Ammon's horn (tissue), 1 donor: ENCODE data around the gene MAP1LC3B2.

ENCODE experiments used
- DNase-seq: peaks from one replicate; pipeline ENCODE4 v3.0.0-alpha.2; 2016; ENCODE audit warnings: low spot score

MAP1LC3B2 gene

DNA sequence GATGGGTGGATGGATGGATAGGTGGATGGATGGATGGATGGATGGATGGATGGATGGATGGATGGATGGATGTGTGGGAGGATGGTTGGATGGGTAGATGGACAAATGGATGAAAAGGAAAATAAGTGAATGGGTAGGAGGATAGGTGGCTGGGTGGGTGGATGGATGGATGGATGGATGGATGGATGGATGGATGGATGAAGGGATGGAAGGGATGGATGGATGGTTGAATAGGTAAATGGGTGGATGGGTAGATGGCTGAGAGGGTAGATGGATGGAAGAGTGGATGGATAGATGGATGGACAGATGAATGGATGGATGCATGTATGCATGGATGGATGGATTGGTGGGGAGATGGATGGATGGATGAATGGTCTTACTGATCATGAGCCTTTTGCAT is 36.5 kb downstream of the MAP1LC3B2 start:
- DNase-seq: no peak

DNA sequence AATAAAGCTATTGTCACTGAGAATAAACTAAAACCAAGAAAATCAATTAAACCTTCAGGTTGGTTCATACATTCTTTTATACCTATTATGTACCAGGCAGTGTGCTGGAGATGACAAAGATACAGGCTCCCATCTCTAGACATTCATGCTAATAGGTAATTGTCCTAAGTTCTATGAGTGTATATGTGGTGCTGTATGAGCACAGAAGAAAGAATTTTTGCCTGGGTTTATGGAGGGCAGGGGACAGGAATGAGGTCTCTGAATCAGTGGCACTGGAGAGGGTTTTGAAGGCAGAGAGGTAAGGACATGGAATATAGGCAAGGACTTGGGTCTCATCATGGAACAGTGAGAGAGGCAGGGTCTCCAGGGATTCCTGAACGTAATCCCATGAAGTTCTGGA is 38.7 kb downstream of the MAP1LC3B2 start:
- DNase-seq: no peak

DNA sequence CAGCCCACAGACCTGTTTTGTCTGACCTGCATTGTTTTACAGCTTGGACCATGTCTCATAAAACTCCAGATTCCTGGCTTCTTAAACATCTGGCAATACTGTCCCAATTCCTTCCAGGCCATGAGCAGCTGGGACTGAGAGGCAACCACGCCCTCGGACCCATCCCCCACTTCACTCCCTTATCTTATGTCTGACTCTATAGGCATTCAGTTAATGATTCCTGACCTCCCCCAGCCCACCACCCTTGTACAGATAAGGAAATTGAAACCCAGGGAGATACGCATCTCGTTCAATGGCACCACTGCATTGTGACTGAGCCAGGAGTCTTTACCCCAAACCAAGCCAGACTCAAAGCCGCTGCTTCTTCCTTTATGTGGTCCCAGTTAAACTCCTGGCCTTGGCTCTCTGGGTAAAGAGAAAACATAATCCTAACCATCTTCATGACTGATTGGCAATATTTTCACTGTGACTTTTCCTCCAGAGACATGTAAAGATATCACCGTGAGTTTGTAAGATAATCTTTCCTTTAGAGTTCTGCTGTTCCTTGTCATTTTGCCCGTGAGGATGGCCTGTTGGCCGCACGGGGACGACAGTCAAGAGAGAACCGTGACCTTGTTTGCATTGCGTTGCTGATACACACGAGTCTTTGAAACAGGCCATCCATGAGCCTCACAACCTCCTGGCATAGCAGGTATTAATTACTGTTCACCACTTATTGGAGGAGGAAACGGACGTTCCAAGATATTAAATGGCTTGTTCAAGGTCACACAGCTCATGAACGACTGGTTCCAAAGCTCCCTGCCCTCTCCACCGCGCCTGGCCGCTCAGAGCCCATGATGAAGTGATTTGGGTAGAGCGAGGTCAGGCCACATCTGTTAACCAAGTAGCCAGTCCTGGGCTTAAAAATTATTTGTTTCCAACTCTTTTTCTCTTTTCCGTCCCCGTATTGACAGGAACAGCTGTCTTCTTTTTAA is 39.4 kb downstream of the MAP1LC3B2 start:
- no peak for DNase-seq

DNA sequence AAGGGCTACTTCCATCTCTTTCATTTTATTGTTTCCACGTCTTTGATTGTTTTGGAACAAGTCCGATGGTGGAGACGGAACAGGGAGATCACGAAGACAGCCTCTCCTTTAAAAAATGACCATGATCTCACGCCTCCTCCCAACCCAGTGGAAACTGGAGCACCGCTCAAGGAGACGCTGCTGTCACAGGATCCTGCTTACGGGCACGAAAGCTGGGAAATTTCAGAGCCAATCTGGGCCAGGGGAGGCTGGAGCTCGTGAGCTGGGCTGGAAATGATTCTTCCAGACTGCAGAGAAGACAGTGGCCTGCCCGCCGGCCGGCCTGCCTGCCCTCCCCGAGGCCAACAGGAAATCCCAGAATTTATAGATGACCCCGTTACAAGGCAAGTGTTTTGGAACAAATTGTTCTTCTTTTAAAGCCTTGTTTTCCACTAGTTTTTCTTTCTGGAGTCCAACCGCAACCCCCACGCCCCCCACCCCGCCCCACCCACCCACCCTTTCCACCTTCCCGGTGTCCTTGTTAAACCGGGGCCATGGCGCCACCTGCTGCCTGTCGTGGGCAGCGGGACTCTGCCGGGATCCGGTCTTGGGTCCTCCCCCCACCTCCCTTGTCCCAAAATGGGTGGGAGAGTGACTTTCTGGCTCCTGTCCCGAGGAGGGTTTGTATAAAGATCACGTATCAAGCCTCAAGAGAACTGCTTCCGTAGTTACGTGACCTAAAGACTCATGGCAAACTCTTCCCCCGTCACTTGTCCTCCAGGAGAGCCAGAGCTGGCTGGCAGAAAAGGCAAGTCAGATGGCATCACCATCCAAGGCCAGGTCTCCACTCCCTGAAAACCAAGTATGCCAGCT is 40.3 kb downstream of the MAP1LC3B2 start:
- peak; percentile 69 for DNase-seq

DNA sequence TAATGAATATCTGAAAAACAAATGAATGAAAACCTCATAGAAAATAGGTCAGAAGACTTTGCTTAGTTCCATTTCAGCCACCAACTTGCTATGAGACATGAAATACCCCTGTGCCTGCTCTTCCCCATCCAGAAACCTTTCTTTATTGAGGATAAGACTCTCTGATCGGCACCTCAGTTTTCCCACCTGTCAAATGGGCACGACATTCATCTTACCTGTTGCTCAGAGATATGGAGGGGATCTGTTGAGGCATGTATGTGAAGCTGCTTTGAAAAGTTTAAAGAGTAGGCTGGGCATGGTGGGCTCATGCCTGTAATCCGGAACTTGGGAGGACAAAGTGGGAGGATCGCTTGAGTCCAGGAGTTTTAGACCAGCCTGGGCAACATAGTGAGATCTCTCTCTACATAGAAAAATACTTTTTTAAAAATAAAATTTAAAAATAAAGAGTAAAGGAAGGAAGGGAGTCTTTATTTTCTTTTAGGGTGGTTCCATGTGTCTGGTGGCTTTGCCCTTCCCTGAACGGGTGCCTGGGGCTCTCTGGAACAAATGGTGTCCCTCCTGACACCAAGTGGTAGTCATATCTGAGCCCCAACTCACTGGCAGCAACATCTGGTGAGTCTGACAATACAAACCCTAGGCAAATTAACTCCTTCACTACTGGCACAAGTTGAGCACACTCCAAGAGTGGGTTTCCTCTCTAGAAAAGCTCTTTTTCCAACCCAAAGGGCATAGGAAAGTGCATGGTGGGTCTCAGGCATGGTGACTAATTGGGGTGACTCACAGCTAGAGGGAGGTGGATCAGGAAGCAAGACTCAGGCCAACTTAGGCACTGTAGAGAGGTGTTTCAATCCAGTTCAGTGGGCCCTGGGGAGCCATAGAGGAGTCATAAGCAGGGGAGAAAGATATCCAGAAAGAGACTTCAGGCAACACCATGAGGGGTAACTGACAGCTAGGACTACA is 42.1 kb downstream of the MAP1LC3B2 start:
- no peak for DNase-seq

DNA sequence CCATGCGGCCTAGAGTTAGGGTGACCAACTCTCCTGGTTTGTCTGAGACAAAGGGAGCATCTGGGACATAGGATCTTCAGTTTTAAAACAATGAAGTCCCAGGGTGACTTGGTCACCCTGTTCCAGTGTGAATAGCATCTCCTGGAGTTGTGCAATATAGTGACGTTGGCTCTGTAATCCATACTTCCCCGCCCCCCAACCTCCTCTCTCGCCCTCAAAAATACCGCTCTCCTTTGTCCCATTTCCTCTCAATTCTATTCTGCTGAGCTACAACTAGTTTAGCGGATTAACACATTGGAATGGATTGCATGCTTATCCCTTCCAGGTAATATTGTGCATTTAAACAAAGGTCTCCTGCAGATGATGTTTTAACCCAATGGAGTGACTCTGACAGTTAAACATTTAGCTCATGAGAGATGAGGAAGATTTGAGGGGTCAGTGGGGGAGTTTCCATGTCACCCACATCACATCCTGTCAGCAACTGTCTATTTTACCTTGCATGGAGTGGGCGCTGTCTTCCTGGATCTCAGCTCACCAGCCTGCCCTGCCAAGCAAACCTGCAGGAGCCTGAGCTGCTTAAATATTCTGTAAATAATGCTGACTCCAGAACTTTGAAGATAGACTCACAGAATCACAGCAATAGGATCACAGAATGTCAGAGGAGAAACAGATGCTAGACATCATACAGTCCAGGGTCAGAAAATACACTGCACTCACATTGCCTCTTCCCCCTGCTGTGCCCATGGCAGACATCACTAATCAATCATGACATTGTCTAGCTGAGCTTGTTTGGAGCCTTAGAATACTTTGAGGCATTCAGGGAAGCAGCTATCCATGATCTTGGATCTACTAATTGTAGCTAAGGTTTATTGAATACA is 43.0 kb downstream of the MAP1LC3B2 start:
- no peak for DNase-seq

DNA sequence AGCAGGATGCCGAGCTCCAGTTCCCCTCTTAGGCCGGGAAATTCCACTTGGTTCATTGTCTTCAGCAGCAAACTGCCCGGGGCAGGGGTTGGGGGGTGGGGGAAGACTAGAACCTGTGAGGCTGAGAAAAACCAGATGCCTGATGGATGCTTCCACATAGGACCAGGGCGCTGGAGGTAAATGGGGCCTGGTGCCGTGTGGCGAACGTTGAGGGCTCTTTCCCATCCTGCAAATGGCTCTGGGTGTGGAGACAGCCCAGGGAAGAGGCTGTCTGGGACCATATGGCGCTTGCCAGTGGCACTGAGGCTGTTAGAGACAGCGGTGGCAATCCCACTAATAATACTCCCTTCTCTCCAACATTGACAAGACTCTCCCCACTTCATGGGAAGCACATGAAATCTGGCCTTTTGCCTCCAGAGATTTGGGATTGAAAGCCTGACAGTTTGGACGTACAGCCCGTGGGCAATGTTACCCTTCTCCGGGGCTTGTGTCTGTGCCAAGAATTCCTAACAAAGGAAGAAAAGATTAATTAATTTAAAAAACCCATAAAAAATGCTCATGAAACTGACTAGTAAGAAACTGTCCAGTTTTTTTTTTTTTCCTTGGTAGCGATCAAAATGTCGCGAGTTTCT is 44.5 kb downstream of the MAP1LC3B2 start:
- no peak for DNase-seq

DNA sequence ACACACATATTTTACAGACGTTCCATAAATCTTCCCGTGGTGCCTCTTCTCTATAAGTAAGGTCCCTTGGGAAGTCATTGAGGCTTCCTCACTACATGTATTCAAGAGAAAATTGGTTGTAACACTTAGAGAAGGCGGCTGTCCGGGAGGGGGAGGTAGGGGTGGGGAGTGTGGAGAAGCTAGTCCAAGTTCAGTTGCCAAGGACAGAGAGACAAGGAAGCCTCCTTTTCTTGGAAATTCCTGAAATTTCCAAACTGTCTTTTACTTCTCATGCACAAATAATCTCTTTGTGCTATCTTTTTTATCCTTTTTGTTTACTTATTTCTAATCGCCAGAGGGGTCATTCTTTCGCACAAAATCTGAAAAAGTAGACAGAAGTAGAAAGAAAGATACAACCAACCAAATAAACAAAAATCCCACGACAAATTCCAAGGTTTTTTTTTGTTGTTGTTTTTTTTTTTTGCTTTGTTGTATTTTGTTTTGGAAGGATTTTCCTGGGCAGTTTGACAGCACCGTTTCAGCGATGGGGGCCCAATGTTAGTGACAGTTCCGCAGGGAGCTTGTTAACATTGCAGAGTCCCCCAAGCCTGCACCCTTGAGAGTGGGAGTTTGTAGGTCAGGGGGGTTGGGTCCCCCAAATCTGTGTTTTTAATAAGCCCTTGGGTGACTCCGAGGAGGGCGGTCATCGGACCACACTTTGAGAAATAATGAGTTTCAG is 45.2 kb downstream of the MAP1LC3B2 start:
- DNase-seq: no peak

DNA sequence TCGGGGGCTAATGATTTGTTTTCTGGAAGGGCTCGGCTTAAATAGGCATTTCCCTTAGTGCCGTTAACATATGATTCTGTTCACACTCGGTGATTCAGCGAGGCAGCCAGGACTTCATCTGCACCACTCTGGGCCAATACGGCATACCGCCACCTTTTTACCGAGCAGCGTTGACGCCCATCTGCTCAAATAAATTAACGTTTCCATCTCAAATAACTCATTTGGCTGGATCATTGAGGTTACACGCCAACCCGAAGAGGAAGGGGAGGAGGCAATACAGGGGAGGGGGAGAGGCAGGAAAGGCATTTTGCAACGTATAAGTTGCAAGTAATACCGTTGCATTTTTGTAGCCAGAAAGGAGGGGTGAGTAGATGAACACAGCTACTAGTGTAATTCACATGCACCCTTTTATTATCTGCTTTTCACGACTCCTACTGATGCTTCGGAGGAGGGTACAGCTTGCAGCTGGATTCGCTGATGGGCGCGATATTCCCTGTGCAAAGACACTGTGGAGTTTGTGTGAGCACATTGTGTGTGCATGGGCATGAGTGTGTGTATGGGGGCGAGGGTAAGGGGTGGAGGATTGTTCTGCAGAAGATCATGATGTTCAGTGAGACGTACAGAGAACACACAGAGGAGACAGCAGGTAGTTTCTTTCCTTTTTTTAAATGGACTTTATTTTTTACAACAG is 45.9 kb downstream of the MAP1LC3B2 start:
- DNase-seq: peak; percentile 43

DNA sequence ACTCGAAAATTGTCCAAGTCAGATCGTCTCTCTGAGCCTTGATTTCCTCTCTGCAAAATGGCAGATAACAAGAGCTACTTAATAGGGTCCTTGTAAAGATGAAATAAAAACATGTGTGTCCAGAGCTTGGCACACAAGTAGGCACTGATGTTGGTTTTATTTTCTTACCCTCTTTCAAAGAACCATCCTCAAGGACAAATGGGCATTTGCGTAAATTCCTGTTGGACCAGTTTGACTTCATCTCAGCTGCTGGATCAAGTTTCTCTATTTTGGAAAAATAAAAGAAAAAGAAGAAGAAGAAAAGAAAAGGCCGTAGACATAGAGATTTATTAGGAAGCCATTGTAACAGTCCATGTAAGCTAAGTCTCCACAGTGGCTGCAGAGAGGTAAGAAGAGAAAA is 47.2 kb downstream of the MAP1LC3B2 start:
- no peak for DNase-seq

DNA sequence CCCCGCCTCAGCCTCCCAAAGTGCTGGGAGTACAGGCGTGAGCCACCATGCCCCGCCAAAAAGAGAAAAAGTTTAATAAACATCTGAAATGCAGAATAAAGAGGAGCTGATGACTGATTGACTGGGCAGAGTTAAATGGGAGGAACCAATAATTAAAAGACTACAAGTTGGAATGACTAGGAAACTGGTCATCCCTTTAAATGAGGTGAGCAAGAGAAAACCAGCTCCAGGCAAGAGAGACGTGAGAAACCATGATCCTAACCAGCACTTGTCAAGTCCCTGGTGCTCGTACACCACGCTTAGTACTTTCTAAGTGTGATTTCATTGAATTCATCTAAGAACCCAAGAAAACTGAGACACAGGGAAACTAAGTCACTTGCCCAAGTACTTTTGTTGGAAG is 47.9 kb downstream of the MAP1LC3B2 start:
- no peak for DNase-seq

DNA sequence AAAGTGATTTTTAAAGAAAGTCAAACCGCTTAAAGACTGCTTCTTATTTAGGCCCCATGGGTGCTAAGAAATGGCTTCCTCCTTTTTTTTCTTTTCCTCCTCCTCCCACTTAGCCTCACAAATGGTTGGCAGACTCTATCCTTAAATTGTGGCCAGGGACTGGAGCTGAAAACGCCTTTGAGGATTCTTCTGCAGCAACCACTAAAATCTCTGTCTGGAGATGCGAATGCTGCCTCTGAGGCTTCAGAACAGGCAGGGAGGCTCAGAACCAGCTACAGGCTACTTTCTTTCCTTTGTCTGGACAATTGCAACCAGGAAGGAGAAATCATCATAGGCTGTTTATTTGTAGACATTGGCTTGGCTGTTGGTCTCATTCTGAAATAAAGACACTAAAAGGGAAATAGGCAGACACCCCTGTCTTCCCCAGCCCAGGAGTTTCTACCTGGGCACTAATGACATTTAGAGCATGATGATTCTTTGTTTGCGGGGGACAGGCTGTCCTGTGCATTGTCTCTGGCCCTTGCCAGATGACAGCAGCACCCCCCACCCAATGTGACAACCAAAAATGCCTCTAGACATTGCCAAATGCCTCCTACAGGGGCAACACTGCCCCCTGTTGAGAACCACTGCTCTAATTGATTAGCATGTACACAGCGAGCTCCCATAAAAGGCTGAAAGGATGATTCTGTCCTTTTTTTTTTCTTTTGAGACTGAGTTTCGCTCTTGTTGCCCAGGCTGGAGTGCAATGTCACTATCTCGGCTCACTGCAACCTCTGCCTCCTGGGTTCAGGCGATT is 50.3 kb downstream of the MAP1LC3B2 start:
- DNase-seq: no peak

DNA sequence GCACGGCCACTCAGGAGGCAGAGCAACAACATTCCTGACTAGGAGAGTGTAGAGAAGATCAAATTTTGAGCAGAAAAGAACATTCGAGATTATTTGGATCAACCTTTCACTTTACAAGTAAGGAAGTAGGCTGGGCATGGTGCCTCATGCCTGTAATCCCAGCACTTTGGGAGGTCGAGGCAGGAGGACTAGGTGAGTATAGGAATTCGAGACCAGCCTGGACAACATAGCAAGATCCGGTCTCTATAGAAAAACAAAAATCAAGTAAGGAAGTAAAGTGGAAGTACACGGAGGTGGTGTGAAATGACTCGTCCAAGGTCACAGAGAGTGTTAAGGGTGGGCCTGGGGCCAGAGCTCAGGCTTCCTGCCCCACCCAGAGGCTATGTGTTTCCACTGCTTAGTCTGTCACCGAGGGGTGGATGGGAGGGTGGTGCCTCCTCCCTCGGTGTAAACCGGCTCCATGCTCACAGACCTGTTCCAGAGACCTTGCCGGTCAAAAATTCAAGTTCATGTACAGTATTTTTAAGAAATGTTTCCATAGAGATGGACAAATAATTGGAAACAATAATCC is 51.9 kb downstream of the MAP1LC3B2 start:
- DNase-seq: no peak

DNA sequence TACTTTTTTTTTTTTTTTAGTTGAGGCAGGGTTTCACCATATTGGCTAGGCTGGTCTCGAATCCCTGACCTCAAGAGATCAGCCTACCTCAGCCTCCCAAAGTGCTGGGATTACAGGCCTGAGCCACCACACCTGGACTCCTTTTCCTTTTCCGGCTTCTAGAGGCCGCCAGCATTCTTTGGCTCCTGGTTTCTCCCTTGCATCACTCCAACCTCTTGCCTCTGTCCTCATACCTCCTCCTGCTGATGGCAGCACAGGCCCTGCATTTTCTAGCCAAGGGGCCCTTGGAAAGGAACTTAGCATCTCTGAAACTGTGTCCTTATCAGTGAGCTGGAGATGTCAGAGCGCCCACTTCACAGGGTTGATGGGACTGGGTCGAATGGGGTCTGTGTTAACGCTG is 53.3 kb downstream of the MAP1LC3B2 start:
- DNase-seq: no peak

DNA sequence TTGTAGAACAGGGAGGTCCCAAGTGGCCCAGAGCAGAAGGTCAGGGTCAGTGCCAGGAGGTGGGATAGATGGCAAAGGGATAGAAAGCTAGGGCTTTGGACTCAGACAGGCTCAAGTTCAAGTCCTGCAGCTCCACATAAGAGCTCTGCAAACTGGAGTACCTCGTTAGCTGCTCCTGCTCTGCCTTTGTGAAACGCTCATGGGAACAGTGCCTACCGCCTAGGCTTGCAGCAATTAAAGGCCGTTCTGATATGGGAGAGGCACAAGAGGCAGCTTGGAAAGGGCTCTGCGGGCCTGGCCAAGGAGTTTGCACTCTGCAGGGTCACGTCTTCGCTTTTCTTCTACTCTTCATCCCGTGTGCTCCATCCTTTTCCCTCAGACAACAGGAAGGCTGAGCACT is 54.1 kb downstream of the MAP1LC3B2 start:
- DNase-seq: no peak

DNA sequence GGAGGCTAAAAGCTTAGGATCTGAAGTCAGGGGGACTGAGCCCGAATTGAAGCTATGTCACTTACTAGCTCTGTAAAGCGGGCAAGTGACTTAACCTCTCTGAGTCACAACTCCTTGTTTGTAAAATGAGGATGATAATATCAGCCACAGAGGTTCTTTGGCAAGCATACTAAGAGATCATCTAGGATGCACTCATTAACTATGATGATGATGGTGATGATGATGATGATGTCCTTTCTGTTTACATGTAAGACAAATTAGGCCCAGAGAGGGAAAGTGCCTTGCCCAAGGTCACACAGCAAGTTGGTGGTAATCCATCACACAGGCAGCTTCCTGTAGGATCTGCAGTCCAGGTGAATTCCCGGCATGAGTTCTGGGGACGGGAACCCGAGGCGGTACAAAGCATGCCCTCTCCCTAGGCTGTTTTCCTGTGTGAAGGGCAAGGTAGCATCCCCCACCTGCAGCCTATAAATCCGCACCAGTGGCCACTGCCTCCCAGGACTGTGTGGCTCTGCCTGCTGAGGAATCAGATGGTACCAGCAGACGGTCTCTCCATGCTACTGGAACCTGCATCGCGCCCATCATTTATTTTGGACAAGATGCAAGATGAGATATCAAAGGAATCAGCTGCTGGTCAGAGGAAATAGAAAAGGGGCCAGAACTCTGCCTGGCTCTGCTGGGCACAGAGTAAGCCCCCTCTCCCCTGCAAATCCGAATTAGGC is 55.2 kb downstream of the MAP1LC3B2 start:
- no peak for DNase-seq
